Gastrocnemius medialis (tissue), 4 donors: ENCODE data around the gene PPP6R3.

Experiments
- POLR2A ChIP-seq, 2 donors: fragments of 450-650 bp; IDR thresholded peaks; one replicate each; pipeline ENCODE4 v1.6.1; 2017; ENCODE audit warnings: antibody characterized with exemption in 2 of 2, mild to moderate bottlenecking in 2 of 2, moderate library complexity in 2 of 2
- TF ChIP-seq, protein P1 (sequence below), 5 experiments: fragments of 450-650 bp in 3 of 5; fragments of 200-600 bp in 2 of 5; sonication (generic) in 2 of 5; IDR thresholded peaks in 4 of 5; conservative IDR thresholded peaks in 1 of 5; 1 replicate in 4 of 5; 2 replicates in 1 of 5; pipeline ENCODE4 v1.5.1; 2016 to 2019; ENCODE audit warnings: antibody characterized with exemption in 5 of 5, mild to moderate bottlenecking in 3 of 5, moderate library complexity in 3 of 5

GRCh38 chr11:68581439-68581838 lies 120.9 kb downstream of the PPP6R3 start:
- TF ChIP-seq, protein P1, sequence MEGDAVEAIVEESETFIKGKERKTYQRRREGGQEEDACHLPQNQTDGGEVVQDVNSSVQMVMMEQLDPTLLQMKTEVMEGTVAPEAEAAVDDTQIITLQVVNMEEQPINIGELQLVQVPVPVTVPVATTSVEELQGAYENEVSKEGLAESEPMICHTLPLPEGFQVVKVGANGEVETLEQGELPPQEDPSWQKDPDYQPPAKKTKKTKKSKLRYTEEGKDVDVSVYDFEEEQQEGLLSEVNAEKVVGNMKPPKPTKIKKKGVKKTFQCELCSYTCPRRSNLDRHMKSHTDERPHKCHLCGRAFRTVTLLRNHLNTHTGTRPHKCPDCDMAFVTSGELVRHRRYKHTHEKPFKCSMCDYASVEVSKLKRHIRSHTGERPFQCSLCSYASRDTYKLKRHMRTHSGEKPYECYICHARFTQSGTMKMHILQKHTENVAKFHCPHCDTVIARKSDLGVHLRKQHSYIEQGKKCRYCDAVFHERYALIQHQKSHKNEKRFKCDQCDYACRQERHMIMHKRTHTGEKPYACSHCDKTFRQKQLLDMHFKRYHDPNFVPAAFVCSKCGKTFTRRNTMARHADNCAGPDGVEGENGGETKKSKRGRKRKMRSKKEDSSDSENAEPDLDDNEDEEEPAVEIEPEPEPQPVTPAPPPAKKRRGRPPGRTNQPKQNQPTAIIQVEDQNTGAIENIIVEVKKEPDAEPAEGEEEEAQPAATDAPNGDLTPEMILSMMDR (IDR thresholded peaks at IDR 0.05 in 4 of 5, conservative IDR thresholded peaks at IDR 0.05 in 1 of 5), result no peak
- no peak for TF ChIP-seq POLR2A (IDR thresholded peaks at IDR 0.05)
